K562 (cell line): ENCODE data around the gene HCFC1R1. TPM values are rescaled to one million over a fixed set of nuclear protein-coding genes. Genes with fewer than 3 reads are reported as not detected.

ENCODE experiments used
- ATAC-seq: fragments of 200-7000 bp; cut with Tn5 transposase; 3 replicates; pipeline ENCODE4 v1.9.1; 2020; ENCODE audit warnings: moderate library complexity
- BruUV-seq: library from RNA; stranded (reverse); fragments of 400-500 nt; replicated peaks from 2 replicates; lab custom pipeline; 2021; lab: Mats Ljungman, UMichigan
- CTCF ChIA-PET: fragments of 300-600 bp; formaldehyde crosslinking; extraction: SDS; loops from one replicate; lab custom pipeline; 2021; ENCODE audit warnings: low intra/inter-chr PET ratio; lab: Yijun Ruan, JAX
- POLR2A ChIA-PET: fragments of 300-600, 350-650 bp; sonication (Branson Sonifier 250); formaldehyde crosslinking; extraction: SDS; loops from one replicate; lab custom pipeline; 2021; ENCODE audit warnings: antibody characterized with exemption, inconsistent platforms; lab: Yijun Ruan, JAX
- DNase-seq, 4 experiments: peaks; one replicate each; pipeline versions ENCODE4 v3.0.0 to v3.0.0-alpha.2; 2011 to 2018; ENCODE audit warnings: low spot score in 3 of 4, mixed read lengths in 3 of 4; ENCODE audit errors: extremely low read depth in 1 of 4
- FAIRE-seq: peaks from 2 replicates; lab custom pipeline; 2011; peaks lifted over from hg19 to GRCh38; lab: Jason Lieb, UNC
- H2AFZ ChIP-seq: 2 replicates; pipeline ENCODE4 v1.6.0; 2011; ENCODE audit warnings: low read depth, low read length, control low read depth, inconsistent platforms
- H3K27ac ChIP-seq: fragments of 200-600 bp; 3 replicates; pipeline ENCODE4 v1.8.0; 2011; ENCODE audit warnings: low read depth, mild to moderate bottlenecking, control low read depth, inconsistent platforms, low read length, moderate library complexity, mixed read lengths; ENCODE audit errors: extremely low read depth
- H3K27me3 ChIP-seq, 2 experiments: fragments of 300-600 bp in 1 of 2; 2 replicates in 1 of 2; 3 replicates in 1 of 2; pipeline versions ENCODE4 v1.6.0 to v1.8.0; 2011; ENCODE audit warnings: inconsistent platforms in 2 of 2, low read length in 2 of 2, mild to moderate bottlenecking in 1 of 2, mixed read lengths in 1 of 2, moderate library complexity in 1 of 2; ENCODE audit not compliant: control insufficient read depth in 2 of 2, insufficient read depth in 2 of 2
- H3K36me3 ChIP-seq: fragments of 300-600 bp; 3 replicates; pipeline ENCODE4 v1.8.0; 2011; ENCODE audit warnings: mild to moderate bottlenecking, low read length, inconsistent platforms; ENCODE audit not compliant: control insufficient read depth, insufficient read depth
- H3K4me1 ChIP-seq, 2 experiments: fragments of 200-600 bp in 1 of 2; replicated peaks in 1 of 2; 2 replicates in 1 of 2; 3 replicates in 1 of 2; pipeline versions ENCODE4 v1.5.1 to v1.8.0; 2011; ENCODE audit warnings: inconsistent platforms in 2 of 2, low read length in 2 of 2, mild to moderate bottlenecking in 1 of 2, mixed read lengths in 1 of 2, moderate library complexity in 1 of 2; ENCODE audit not compliant: control insufficient read depth in 2 of 2, insufficient read depth in 2 of 2
- H3K4me2 ChIP-seq: 2 replicates; pipeline ENCODE4 v1.6.1; 2011; ENCODE audit warnings: low read length, control low read depth, inconsistent platforms, mixed read lengths; ENCODE audit not compliant: insufficient read depth
- H3K4me3 ChIP-seq: fragments of 200-600 bp; sonication (generic), shearing (Covaris generic); 2 replicates; pipeline ENCODE4 v1.5.1; 2016; ENCODE audit warnings: control low read depth, inconsistent platforms
- H3K79me2 ChIP-seq: fragments of 200-600 bp; 3 replicates; pipeline ENCODE4 v1.8.0; 2011; ENCODE audit warnings: low read length, inconsistent platforms; ENCODE audit not compliant: control insufficient read depth, insufficient read depth
- H3K9ac ChIP-seq, 2 experiments: 2 replicates each; pipeline versions ENCODE4 v1.6.0 to v1.6.1; 2011; ENCODE audit warnings: low read depth in 2 of 2, low read length in 2 of 2, control low read depth in 1 of 2, inconsistent platforms in 1 of 2, mild to moderate bottlenecking in 1 of 2, mixed read lengths in 1 of 2; ENCODE audit not compliant: insufficient read depth in 1 of 2
- H3K9me1 ChIP-seq: one replicate; pipeline ENCODE4 v1.6.0; 2011; ENCODE audit warnings: inconsistent platforms, mild to moderate bottlenecking, low read length, moderate library complexity; ENCODE audit not compliant: control insufficient read depth, insufficient read depth
- H3K9me3 ChIP-seq: replicated peaks from 2 replicates; pipeline ENCODE4 v1.5.1; 2011; ENCODE audit warnings: low read depth, low read length, inconsistent platforms; ENCODE audit not compliant: control insufficient read depth, insufficient read depth
- H4K20me1 ChIP-seq: replicated peaks from 2 replicates; pipeline ENCODE4 v1.6.1; 2011; ENCODE audit warnings: low read length, inconsistent platforms, mixed read lengths; ENCODE audit not compliant: control insufficient read depth, insufficient read depth
- CBX5 ChIP-seq: IDR thresholded peaks from 2 replicates; pipeline ENCODE4 v1.6.1; 2014; ENCODE audit warnings: low read depth, borderline replicate concordance
- NCOA2 ChIP-seq, 2 experiments: fragments of 450-650 bp; IDR thresholded peaks; 2 replicates each; pipeline ENCODE4 v1.6.1; 2018; ENCODE audit warnings: mild to moderate bottlenecking in 2 of 2, moderate library complexity in 1 of 2; ENCODE audit not compliant: partially characterized antibody in 2 of 2
- PKNOX1 ChIP-seq: fragments of 450-650 bp; IDR thresholded peaks from 2 replicates; pipeline ENCODE4 v1.6.1; 2016
- POLR2G ChIP-seq: fragments of 200-400 bp; formaldehyde crosslinking; IDR thresholded peaks from 2 replicates; pipeline ENCODE4 v1.6.1; 2017; ENCODE audit warnings: low read depth, mild to moderate bottlenecking, antibody characterized with exemption, low read length, moderate library complexity
- PPARD ChIP-seq: fragments of 250-450 bp; sonication (Bioruptor Pico); IDR thresholded peaks from 2 replicates; pipeline ENCODE4 v1.8.0; 2022; ENCODE audit warnings: inconsistent platforms, mild to moderate bottlenecking, moderate library complexity
- ZBTB33 ChIP-seq: sonication (generic); formaldehyde crosslinking; IDR thresholded peaks from 2 replicates; pipeline ENCODE4 v1.8.1; 2023; ENCODE audit warnings: mild to moderate bottlenecking, missing genetic modification reagents
- WGBS: fragments of 100-300 bp; shearing (Covaris generic); methylation state at CpG from one replicate; pipeline ENCODE4 v1.1.6; 2016; ENCODE audit warnings: low coverage, mixed read lengths; ENCODE audit not compliant: insufficient coverage; ENCODE audit errors: missing lambda C conversion rate; 5-methylcytosine and 5-hydroxymethylcytosine counted together
- in situ Hi-C: fragments of 300-500 bp; cut with MboI; formaldehyde crosslinking; loops from 4 replicates; pipeline ENCODE4 v1.15.0; 2018; ENCODE audit warnings: inconsistent platforms, mixed read lengths
- intact Hi-C: fragments of 100-400 bp; cut with micrococcal nuclease; formaldehyde crosslinking; loops from 2 replicates; pipeline ENCODE4 v1.14.2; 2022
- polyA plus RNA-seq, 8 experiments: library from polyadenylated mRNA; depleted of rRNA in 4 of 8; stranded (reverse) in 5 of 8; unstranded in 3 of 8; fragments of >200 nt; fragmentation: Nextera tagmentation in 2 of 8; fragmentation: Illumina TruSeq in 1 of 8; extraction: Ambion mirVana in 2 of 8; extraction: Trizol in 1 of 8; gene quantifications; 2 replicates each; pipeline versions ENCODE4 v1.2.1 to v1.2.3, GENCODE V29; 2011 to 2014; ENCODE audit warnings: inconsistent platforms in 1 of 8, missing spikeins in 1 of 8
- total RNA-seq, 7 experiments: library from RNA; depleted of rRNA in 6 of 7; stranded (reverse); fragments of >200 nt in 6 of 7; fragmentation: Illumina TruSeq in 2 of 7; extraction: Trizol in 2 of 7; gene quantifications; 2 replicates each; pipeline versions ENCODE4 v1.2.1 to v1.2.3, GENCODE V29; 2011 to 2021; ENCODE audit warnings: low replicate concordance in 1 of 7

The HCFC1R1 gene
- total and polyA plus RNA-seq, 9 of the 15 experiments (the other 6 are each of a cell fraction or from before 2014, with no cell fraction given) = 2.2 to 29.0 (median 11.2) TPM

- TF ChIP-seq ZBTB33 (CRISPR knock-in tag) (no peak), PPARD (CRISPR knock-in tag) (no peak), CBX5 (no peak)
- TF ChIP-seq, all 486 proteins: peak for 0
Observed at GRCh38 chr16:3026003-3026378, 2.2 kb upstream of the HCFC1R1 start (continued).

- Histone ChIP-seq H3K9ac (peak overlapping the region in 1 of 2 experiments; percentile 74; a peak in 2 of 4 replicates), H3K27me3 (peaks cover 6 to 15% of the 10 kb centered on the region in 2 experiments; a peak in 4 of 5 replicates), H2AFZ (no peak overlapping the region), H3K4me2 (no peak overlapping the region), H4K20me1 (peaks cover 28% of the 10 kb centered on the region), H3K4me1 (peaks cover 35 to 88% of the 10 kb centered on the region in 2 experiments), H3K9me3 (no peaks in the 10 kb centered on the region), H3K36me3 (peaks cover 39% of the 10 kb centered on the region; the same call in 2 of the 3 replicates)
- 90% methylated on average over 15 of the region's 18 CpGs for WGBS
- in situ Hi-C loops = no loop called here
- no peak for DNase-seq
- BruUV-seq = no TSS peak
- FAIRE-seq = no peak
- CTCF ChIA-PET = no interaction called here
- ATAC-seq = no peak
- TF ChIP-seq PKNOX1 (0 out of 2 replicates have a peak, but pooled peaks have one; percentile 16), POLR2G (0 out of 2 replicates have a peak, but pooled peaks have one; percentile 23), NCOA2 (IDR thresholded peaks at IDR 0.05; ENCODE audit: partially characterized antibody in 2 of 2) (no peak)
- TF ChIP-seq, all 486 proteins: peak for 2
- Histone ChIP-seq H3K4me3 (no peak overlapping the region), H3K79me2 (peaks cover 40% of the 10 kb centered on the region), H3K27ac (no peak overlapping the region), H3K9me1 (peaks cover 2% of the 10 kb centered on the region)
- intact Hi-C loops = loop anchor here (10.0 kb wide), 1 partner anchor 61 kb away; the partner anchor contains the start of genes KREMEN2 and PAQR4
- POLR2A ChIA-PET = interaction anchor here (1.4 to 1.6 kb wide), 2 partner anchors 10 to 23 kb away, joined by 6 to 7 read pairs; no protein-coding TSS in a partner anchor
Observed at GRCh38 chr16:3025032-3026002, 1.6 kb upstream of the HCFC1R1 start.
